Measurements from ENCODE around the gene POLR2J2. TPM values are rescaled to one million over a fixed set of nuclear protein-coding genes. Genes with fewer than 3 reads are reported as not detected.

POLR2J2 gene
- total RNA-seq, result 5.0 and 7.5 TPM in 2 replicates

GRCh38 chr7:102671166-102671955, at the start of gene POLR2J2:
POLR2J2 (minus strand) TSS chr7:102671663; CDS start chr7:102671601, 62 bp downstream.

GRCh38 chr7:102649924-102650323, 21.5 kb downstream of the POLR2J2 start, which contains the start of gene SPDYE2B:
SPDYE2B (plus strand) TSS chr7:102650319; CDS start chr7:102652349, 2,030 bp downstream.

DNA sequence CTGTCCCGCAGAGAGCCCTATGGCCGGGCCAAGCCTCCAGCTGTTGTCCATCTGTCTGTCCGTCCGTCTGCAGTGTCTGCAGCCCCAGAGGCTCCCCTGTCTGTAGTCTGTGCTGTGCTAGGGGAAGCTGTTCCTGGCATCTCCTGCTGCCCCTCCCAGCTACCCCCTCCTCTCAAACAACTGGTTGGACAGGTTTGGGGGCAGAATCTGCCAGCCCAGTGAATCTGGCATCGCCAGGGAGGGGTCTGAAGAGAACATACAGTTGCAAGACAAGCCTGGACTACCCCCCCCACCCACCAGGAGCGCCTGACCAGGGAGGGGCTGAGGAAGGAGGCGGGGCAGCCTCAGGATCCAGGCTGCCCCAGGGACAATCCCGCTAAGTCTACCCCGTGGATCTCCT, 28.8 kb downstream of the POLR2J2 start, which contains the start of gene UPK3BL1:
TSS of gene UPK3BL1 (minus strand) at position 101 of the 400 bp plus-strand sequence. CDS start at position 51, 50 bp downstream.

GRCh38 chr7:102616507-102617125, 54.8 kb downstream of the POLR2J2 start, which contains the start of gene RASA4:
RASA4 (minus strand) TSS chr7:102616756; CDS start chr7:102616689, 67 bp downstream.

Small RNA genes within 50 kb of the gene (small RNA-seq; reads per million reads assigned to genes)
- not detected for gene AC105052.3
- not detected for gene UPK3BL1

Other genes with a start within 250 kb of the POLR2J2 start
- gene ORAI2, start 238.1 kb downstream of the POLR2J2 start, total RNA-seq, result 34.8 and 42.3 TPM in 2 replicates
- 9.5 and 12.1 TPM in 2 replicates for gene ALKBH4, start 206.8 kb downstream of the POLR2J2 start, total RNA-seq
- 8.5 and 9.9 TPM in 2 replicates for gene LRWD1, start 206.7 kb downstream of the POLR2J2 start, total RNA-seq
- 20.5 and 35.3 TPM in 2 replicates for gene POLR2J, start 192.7 kb downstream of the POLR2J2 start, total RNA-seq
- gene RASA4B, start 153.9 kb downstream of the POLR2J2 start, total RNA-seq, result 0.76 and 2.4 TPM in 2 replicates
- gene UPK3BL2, start 128.0 kb downstream of the POLR2J2 start, total RNA-seq, result 0.54 and 1.3 TPM in 2 replicates
- gene SPDYE2, start 120.4 kb downstream of the POLR2J2 start, total RNA-seq, result 0.13 TPM in 1 of 2 replicates, not detected in the other
- gene POLR2J3, start 99.1 kb downstream of the POLR2J2 start, total RNA-seq, result 46.7 and 58.3 TPM in 2 replicates
- gene RASA4, start 54.9 kb downstream of the POLR2J2 start, total RNA-seq, result 8.0 and 8.6 TPM in 2 replicates
- 1.3 and 2.9 TPM in 2 replicates for gene UPK3BL1, start 28.9 kb downstream of the POLR2J2 start, total RNA-seq
- not detected in 2 replicates for gene SPDYE2B, start 21.3 kb downstream of the POLR2J2 start, total RNA-seq
- 8.6 and 9.9 TPM in 2 replicates for gene FAM185A, start 77.3 kb upstream of the POLR2J2 start, total RNA-seq
- 1.4 and 1.6 TPM in 2 replicates for gene LRRC17, start 241.3 kb upstream of the POLR2J2 start, total RNA-seq

Measured in articular chondrocyte of knee joint (primary cell).